IPS-20b (cell line): ENCODE data around the gene GLIS1.

Experiments
- H3K27ac ChIP-seq: one replicate; pipeline ENCODE4 v1.5.1; 2013; ENCODE audit warnings: low read length
- H3K27me3 ChIP-seq: 2 replicates; pipeline ENCODE4 v1.6.1; 2013; ENCODE audit warnings: mild to moderate bottlenecking, low read length, inconsistent platforms; ENCODE audit not compliant: insufficient read depth
- H3K36me3 ChIP-seq: 2 replicates; pipeline ENCODE4 v1.6.1; 2013; ENCODE audit warnings: low read depth, mild to moderate bottlenecking, inconsistent platforms, low read length, moderate library complexity; ENCODE audit not compliant: insufficient read depth
- H3K4me1 ChIP-seq: 2 replicates; pipeline ENCODE4 v1.6.1; 2013; ENCODE audit warnings: mild to moderate bottlenecking, control low read depth, inconsistent platforms, low read length, moderate library complexity; ENCODE audit not compliant: insufficient read depth
- H3K4me3 ChIP-seq: 2 replicates; pipeline ENCODE4 v1.5.1; 2013; ENCODE audit warnings: mild to moderate bottlenecking, low read length, inconsistent platforms
- H3K9ac ChIP-seq: 2 replicates; pipeline ENCODE4 v1.6.1; 2013; ENCODE audit warnings: low read depth, mild to moderate bottlenecking, inconsistent platforms, low read length, moderate library complexity
- H3K9me3 ChIP-seq: 2 replicates; pipeline ENCODE4 v1.6.1; 2013; ENCODE audit warnings: mild to moderate bottlenecking, low read depth, low read length, inconsistent platforms; ENCODE audit not compliant: insufficient read depth

GLIS1 gene

DNA sequence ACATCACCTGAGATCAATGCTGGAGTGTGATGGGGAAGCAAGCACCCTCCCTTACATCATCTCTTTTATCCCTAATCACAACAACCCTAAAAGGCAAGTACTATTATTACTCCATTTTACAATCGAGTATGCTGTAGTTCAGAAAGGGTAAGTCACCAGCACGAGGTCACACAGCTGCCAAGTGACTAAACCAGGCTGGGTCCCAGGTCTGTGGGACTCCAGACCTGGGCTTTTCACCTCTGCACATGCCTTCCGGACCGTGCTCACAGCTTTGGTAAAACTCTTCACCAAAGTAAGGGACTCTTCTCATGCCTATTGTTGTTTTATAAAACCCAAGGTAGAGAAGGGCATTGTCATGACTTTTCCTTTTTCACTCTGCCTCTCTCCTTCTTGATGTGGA is 148.9 kb downstream of the GLIS1 start:
- H3K27me3 ChIP-seq: peaks cover 13% of the 10 kb centered on the region; the same call in 1 of the 2 replicates
- H3K9ac ChIP-seq: no peak overlapping the region
- H3K36me3 ChIP-seq: no peaks in the 10 kb centered on the region
- H3K9me3 ChIP-seq: no peaks in the 10 kb centered on the region
- no peak overlapping the region for H3K27ac ChIP-seq
- no peaks in the 10 kb centered on the region for H3K4me1 ChIP-seq
- H3K4me3 ChIP-seq: no peak overlapping the region

DNA sequence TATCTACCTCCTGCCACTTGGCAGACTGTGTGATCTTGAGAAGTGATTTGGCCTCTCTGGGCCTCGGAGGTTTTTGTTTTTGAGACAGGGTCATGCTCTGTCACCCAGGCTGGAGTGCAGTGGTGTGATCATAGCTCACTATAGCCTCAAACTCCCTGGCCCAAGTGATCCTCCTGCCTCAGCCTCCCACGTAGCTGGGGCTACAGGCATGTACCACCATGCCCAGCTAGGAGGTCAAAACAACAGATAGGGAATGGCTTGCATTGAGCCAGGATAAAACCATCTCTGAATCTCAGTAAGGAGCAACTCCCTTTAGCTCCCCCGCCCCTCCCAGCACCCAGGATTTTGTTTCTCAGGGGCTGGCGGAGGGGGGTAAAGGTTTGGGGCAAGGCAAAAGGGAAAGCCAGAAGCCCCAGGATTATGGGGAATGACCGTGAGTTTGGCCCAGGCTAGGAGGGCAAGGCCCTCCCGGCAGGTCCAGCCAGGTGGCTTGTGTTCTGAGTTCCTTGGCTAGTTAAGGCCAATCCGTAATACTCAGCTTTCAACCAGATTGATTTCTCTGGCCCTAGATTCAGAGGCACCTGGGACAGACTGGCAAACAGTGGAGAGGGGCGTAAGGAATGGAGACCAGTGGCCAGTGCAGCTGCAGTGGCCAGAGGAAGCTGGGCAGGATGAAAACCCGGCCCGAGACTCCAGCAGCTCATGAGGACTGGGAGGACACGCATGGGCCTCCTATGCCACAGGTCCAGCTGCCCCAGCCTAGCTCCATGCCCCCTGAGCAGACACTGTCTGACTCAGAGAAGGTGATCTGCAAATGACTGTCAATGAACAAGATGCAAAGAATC is 149.7 kb downstream of the GLIS1 start:
- Histone ChIP-seq H3K36me3 (no peaks in the 10 kb centered on the region), H3K9me3 (no peaks in the 10 kb centered on the region), H3K27ac (no peak overlapping the region), H3K4me1 (no peaks in the 10 kb centered on the region), H3K27me3 (peaks cover 13% of the 10 kb centered on the region; the same call in 1 of the 2 replicates), H3K4me3 (no peak overlapping the region), H3K9ac (no peak overlapping the region)

DNA sequence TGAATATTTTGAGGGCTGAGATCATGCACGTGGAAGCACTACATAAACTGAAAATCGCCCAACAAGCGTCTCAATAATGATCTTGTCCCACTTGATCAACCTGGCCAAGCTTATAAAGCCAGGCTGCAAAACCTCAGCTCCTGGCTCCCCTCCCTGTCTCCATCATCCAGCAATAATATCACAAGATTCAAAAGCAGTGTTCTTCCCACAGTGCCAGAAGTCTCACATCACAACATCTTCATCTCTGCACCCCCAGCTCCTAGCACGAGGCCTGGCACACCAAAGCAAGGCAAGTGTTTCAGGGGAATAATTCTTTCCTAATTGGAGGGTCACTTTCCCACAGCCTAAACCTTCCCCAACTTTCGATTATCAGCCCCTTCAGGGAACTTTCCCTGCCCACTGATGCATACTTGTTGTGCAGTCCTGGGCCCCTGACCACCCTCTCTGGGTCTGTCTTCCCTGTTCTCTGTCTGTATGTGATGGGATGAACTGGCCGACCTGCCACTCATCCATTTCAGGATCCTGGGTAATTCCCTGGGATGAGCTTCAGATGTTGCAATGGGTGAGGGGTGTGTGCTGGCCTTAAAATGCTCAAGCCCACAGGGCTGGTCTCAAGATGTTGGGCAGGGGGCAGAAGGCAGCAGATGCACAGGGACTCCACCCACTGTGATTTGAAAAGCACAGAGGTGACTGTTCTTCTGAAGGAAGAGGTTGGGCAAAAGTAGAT is 150.7 kb downstream of the GLIS1 start:
- H3K9me3 ChIP-seq: no peaks in the 10 kb centered on the region
- no peaks in the 10 kb centered on the region for H3K4me1 ChIP-seq
- H3K36me3 ChIP-seq: no peaks in the 10 kb centered on the region
- no peak overlapping the region for H3K4me3 ChIP-seq
- H3K27me3 ChIP-seq: peaks cover 5% of the 10 kb centered on the region; the same call in 1 of the 2 replicates
- H3K27ac ChIP-seq: no peak overlapping the region
- no peak overlapping the region for H3K9ac ChIP-seq

DNA sequence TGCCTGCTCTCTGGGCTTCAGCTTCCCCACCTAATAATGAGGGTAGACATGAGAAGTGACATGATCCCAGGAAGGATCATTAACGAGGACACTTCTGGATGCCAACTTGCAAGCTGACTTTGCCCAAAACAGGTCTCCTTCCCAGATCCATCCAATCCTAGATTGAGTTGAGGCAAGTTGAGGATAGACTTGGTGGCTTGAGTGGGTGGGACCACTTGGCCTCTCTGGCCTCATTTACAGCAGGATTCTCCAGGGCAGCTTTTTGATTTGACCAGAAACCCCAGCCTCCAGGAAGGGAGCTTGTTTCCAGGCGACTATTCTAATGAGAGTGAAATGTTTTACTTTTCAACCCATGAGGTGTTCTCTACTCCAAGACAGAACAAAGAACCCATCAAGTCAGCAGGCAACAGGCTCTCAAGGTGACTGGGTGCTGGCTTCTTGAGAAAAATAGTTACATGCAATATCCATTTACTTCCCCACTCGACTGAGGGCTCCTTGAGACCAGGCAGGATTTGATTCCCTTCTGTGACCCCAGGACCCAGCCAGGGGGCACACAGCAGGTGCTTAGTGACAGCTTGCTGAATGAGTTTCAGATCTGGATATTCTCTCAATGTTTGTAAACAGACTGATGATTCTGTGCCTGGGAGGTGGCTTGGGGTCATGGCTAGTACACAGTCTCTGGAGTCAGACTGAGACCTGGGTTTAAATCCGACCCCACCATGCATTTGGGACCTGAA is 151.5 kb downstream of the GLIS1 start:
- Histone ChIP-seq H3K36me3 (no peaks in the 10 kb centered on the region), H3K27ac (no peak overlapping the region), H3K27me3 (no peaks in the 10 kb centered on the region), H3K4me1 (no peaks in the 10 kb centered on the region), H3K4me3 (no peak overlapping the region), H3K9ac (no peak overlapping the region), H3K9me3 (no peaks in the 10 kb centered on the region)

DNA sequence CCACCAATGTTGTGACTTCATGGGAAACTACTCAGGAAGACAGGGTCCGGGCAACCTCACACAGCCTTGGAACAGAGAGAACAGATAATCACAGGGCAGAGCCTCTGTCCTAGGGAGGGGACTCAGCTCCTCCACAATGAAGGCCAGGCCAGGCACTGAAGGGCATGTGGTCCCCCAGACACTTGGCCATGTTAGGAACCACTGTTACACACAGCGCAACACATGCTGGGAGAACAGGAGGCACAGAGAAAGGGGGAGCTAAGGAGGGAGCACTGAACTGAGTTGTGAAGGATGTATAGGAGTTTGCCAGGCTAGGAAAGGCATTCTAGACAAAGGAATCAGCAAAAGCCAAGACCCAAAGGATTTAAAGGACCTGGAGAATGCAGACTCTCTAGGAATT is 152.2 kb downstream of the GLIS1 start:
- Histone ChIP-seq H3K27ac (no peak overlapping the region), H3K9me3 (no peaks in the 10 kb centered on the region), H3K4me1 (no peaks in the 10 kb centered on the region), H3K9ac (no peak overlapping the region), H3K36me3 (no peaks in the 10 kb centered on the region), H3K4me3 (no peak overlapping the region), H3K27me3 (no peaks in the 10 kb centered on the region)

DNA sequence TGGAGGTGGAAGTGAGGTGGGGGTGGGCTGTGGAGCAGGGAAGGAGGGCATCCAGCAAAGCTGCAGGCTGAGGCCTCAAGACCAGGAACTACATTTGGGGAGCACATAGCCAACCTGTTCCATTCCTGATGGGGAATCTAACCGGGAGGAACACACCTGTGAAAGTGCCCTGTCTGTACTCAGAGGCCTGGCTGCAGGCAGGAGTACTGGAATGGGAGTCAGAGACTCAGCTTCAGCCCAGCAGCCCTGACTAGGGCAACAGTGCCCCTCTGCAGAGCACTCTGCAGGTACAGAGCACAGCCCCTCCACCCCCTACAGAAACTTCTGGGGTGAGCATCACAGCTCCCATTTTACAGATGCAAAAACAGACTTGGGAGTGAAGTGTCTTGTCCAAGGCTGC is 153.4 kb downstream of the GLIS1 start:
- H3K4me1 ChIP-seq: no peaks in the 10 kb centered on the region

DNA sequence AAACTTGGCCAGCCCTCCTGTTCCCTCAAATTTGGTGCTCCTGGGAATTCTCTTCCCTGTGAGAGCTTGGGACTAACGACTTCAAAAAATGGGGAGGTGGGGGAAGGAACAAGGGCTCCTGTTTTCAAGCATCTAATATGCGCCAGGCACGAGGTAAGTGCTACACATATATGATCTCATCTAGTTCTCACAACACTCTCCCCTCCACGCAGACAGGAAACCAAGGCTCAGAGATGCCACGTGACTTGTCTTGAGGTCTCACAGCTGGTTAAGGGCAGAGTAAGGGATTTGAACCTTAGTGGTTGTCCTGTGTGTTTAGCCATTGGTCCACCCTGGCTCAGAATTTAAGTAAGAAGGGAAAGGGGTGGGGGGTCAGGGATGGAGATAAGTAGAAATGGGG is 153.8 kb downstream of the GLIS1 start:
- H3K9ac ChIP-seq: no peak overlapping the region
- H3K27ac ChIP-seq: no peak overlapping the region

More for the DNA sequence above, 153.4 kb downstream of the GLIS1 start:
- H3K36me3 ChIP-seq: no peaks in the 10 kb centered on the region
- no peak overlapping the region for H3K9ac ChIP-seq
- no peaks in the 10 kb centered on the region for H3K9me3 ChIP-seq
- H3K27me3 ChIP-seq: no peaks in the 10 kb centered on the region
- H3K27ac ChIP-seq: no peak overlapping the region
- no peak overlapping the region for H3K4me3 ChIP-seq

DNA sequence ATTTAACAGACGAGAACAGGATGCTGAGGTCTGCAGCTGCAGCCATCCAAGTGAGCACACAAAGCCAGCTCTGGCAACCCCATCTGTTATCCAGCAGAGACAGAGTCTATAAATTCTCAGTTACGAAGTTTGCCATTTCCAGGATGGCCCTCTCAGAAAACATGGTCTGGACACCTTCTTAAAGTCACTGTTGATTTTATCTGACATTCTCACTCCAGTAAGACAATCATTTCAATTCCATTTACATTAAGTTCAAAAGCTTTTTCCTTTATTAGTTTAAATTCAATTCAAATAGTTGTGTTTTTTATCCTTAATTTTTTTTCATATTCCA is 154.2 kb downstream of the GLIS1 start:
- Histone ChIP-seq H3K9ac (no peak overlapping the region), H3K9me3 (no peaks in the 10 kb centered on the region)

More for the DNA sequence above, 153.8 kb downstream of the GLIS1 start:
- Histone ChIP-seq H3K36me3 (no peaks in the 10 kb centered on the region), H3K9me3 (no peaks in the 10 kb centered on the region), H3K4me1 (no peaks in the 10 kb centered on the region), H3K27me3 (no peaks in the 10 kb centered on the region), H3K4me3 (no peak overlapping the region)

DNA sequence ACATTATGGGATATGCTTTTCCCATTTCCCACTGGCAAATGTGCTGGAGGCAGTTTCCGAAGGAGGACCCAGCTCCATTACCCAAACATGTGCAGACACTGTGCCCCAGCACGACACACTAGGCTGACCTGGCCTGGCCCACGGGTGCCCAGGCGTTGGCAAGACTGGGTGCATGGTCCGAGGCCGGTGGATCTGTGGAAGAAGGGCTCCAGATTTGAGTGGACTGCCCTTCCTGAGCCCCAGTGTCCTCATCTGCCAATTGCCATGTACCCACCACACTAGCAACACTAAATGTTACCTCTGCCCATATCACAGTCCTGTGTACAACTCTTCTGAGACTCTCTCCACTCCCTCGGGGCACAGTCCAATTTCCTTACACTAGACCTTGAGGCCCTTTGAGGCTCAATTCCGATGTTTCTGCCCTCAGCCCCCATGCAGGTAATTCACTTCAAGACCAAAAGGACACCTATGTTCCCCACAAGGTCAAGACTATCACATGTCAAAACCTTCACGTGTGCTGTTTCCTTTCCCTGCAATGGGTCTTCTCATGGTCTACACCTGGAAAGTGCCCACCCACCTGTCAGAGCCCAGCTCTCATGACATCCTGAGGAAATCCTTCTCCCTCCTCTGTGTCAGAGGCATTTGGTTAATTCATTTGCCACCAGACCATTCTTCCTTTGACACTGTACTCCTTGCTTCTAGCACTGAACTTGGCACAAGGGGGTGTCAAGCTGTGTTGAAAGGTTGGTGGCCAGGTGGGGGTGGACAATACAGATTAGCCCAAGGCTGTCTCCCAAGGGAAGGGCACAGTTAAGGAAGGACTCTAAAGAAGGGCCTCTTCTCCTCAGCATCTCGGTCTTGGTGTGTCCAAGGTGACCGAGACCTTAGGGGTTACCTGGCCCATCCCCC is 154.8 kb downstream of the GLIS1 start:
- H3K4me3 ChIP-seq: no peak overlapping the region
- no peaks in the 10 kb centered on the region for H3K9me3 ChIP-seq
- no peaks in the 10 kb centered on the region for H3K4me1 ChIP-seq
- H3K36me3 ChIP-seq: no peaks in the 10 kb centered on the region
- no peaks in the 10 kb centered on the region for H3K27me3 ChIP-seq
- H3K9ac ChIP-seq: no peak overlapping the region
- H3K27ac ChIP-seq: no peak overlapping the region

More for the DNA sequence above, 154.2 kb downstream of the GLIS1 start:
- Histone ChIP-seq H3K36me3 (no peaks in the 10 kb centered on the region), H3K4me3 (no peak overlapping the region), H3K27ac (no peak overlapping the region), H3K4me1 (no peaks in the 10 kb centered on the region), H3K27me3 (no peaks in the 10 kb centered on the region)

DNA sequence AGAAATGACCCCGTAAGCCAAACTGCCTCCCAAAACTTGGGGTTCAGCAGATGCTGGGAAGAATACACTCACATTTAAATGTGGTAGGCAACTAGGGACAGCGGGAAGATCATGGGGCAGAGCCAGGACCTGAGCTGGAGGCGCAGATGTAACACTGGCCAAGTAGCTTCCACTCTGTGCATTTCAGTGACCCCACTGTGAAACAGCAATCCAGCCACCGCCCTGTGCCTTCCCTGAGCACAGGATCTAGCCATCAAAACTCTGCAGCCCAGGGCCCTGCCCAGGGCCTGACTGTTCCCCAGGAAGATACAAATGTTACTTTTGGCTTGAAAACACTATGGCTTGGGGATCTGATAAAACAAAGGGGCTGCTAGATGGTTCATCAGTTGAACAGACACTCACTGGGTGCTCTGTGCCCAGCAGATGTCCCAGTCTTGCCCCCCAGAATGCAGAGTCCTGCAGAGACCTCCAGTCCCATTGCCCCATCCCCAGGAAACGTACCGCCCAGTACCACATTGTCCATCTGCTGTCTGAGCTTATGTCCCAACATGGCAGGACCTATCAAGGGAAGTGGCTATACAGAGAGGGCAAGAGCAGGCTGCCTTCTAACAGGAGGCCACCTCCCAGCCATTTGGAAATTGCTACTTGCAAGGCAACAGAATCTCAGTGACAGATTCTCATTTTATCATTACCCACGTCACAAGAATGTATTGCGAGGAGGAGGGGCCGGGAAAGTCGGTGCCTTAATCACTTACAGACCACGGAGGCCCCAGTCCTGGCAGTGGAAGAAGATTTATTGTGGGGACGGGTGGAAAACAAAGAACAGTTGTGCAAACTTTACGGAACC is 155.7 kb downstream of the GLIS1 start:
- Histone ChIP-seq H3K36me3 (no peaks in the 10 kb centered on the region), H3K4me1 (no peaks in the 10 kb centered on the region), H3K27me3 (no peaks in the 10 kb centered on the region), H3K27ac (no peak overlapping the region), H3K9ac (no peak overlapping the region), H3K4me3 (no peak overlapping the region), H3K9me3 (no peaks in the 10 kb centered on the region)
